GM12892 (cell line): ENCODE data around the gene TECPR1.

Experiments used
- POLR2A ChIP-seq: IDR thresholded peaks from 2 replicates; pipeline ENCODE4 v1.6.1; 2011; ENCODE audit warnings: low read depth, low read length, control low read depth
- POLR2AphosphoS5 ChIP-seq: IDR thresholded peaks from 2 replicates; pipeline ENCODE4 v1.6.1; 2011; ENCODE audit warnings: low read depth, low read length, control low read depth
- TAF1 ChIP-seq: IDR thresholded peaks from 2 replicates; pipeline ENCODE4 v1.6.1; 2011; ENCODE audit warnings: low read depth, mild to moderate bottlenecking, control low read depth, low read length, borderline replicate concordance

- TF ChIP-seq POLR2AphosphoS5 (no peak), TAF1 (no peak), POLR2A (no peak)
Observed at GRCh38 chr7:98241674-98242241, 10.3 kb downstream of the TECPR1 start.
